Esophagus mucosa (tissue), 1 donor: ENCODE results near the gene WDR75. TPM values are rescaled to one million over a fixed set of nuclear protein-coding genes. Genes with fewer than 3 reads are reported as not detected.
"Not testable (repeated sequence)": the region's sequence is repeated elsewhere in the genome, so short reads cannot be mapped to it uniquely, and the experiment has no call there.

ENCODE experiments used
- ATAC-seq: fragments of 200-7000 bp; cut with Tn5 transposase; one replicate; pipeline ENCODE4 v1.9.1; 2020
- total RNA-seq: library from RNA; stranded (reverse); gene quantifications from one replicate; pipeline ENCODE4 v1.2.4, GENCODE V29; 2023
- donor health status: DM: yes; HTN: yes; CAD: no.

WDR75 gene
- 24.3 TPM for total RNA-seq

DNA sequence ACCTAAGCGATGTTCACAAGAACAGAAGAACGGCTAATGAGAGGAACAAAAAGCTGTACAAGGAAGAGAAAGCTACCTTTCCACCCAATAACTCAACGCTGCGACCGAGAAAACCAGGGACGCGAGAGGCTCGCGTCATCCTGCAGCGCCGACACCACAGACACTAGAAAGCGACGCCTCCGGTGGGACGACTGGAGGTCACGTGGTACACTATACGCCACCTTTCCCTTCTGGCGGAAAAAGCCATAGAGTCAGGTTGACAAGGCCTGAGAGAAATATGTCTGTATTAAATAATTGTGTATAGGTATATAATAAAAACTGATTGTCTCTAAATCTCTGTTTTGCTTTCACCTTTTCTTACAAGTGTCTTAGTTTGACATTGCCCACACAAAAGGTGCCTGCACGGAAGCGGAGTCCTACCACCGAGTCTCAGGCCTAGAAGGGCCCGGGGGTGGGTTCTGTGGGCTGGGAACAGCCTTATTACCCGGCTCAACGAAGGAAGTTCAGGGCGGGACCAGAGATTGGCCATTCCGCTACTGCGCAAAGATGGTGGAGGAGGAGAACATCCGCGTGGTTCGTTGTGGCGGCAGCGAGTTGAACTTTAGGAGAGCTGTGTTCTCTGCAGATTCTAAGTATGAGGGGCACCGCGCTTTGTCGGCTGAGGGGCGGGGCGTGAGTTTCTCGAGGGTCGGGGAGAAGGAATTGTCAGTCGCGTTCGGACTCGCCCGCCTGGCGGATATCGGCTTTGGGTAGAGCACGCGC, at the start of gene WDR75:
Gene WDR75 (plus strand): TSS at position 528 of the 762 bp plus-strand sequence. CDS start 19 bp downstream, at position 547.
- ATAC-seq = peak; percentile 99

DNA sequence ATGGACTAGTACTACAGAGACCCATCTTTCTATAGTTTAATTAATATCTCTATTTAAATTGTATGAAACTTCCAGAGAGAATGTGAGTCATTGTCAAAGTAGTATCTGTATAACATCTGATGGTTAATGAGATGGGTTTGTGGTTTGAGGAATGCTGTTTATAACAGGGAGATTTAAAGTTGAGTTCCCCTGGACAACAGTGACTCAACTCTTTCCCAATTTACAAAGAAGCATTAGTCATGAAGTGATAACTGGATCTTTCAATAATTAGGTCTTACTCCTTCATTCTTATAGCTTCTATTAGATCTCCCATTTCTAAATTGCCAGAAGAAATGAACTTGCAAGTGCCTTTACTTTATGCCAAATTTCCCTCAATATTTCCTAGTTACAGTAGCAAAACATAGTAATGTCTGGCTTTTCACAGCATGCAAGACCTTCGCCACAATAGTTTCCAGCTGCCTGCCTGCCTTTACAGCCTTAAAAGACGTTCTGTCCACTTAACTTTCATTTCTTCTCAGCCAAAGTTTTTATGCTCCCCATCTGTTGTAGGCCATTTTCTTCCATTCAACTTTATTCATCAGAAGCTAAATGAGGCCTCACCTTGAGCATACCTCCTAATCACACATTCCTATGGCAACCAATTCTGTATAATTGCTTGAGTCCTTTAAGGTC, 47.7 kb upstream of the WDR75 start:
- ATAC-seq = peak; percentile 38

DNA sequence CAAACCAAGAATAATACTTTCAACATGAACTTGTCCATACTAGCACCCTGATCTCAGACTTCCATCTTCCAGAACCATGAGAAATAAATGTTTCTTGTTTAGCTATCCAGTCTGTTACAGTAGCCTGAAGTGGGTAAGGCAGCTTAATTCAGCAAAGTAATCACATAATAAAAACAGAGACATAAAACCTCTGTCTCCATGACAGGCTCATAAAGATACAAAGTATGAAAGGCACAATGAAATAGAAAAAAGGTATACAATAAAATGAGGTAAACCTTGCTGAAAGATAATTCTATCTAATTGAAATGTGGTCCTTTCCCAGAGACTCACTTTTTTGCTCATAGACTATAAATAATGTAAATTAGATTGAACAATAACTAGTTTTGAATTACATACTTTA, 46.7 kb upstream of the WDR75 start:
- ATAC-seq = no peak

DNA sequence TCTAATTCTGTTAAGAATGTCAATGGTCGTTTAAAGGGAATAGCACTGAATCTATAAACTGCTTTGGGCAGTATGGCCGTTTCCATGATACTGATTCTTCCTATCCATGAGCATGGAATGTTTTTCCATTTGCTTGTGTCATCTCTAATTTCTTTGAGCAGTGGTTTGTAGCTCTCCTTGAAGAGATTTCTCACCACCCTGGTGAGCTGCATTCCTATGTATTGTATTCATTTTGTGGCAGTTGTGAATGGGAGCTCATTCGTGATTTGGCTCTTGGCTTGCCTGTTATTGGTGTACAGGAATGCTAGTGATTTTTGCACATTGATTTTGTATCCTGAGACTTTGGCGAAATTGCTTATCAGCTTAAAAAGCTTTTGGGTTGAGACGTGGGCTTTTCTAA, 38.3 kb upstream of the WDR75 start:
- ATAC-seq = no peak

DNA sequence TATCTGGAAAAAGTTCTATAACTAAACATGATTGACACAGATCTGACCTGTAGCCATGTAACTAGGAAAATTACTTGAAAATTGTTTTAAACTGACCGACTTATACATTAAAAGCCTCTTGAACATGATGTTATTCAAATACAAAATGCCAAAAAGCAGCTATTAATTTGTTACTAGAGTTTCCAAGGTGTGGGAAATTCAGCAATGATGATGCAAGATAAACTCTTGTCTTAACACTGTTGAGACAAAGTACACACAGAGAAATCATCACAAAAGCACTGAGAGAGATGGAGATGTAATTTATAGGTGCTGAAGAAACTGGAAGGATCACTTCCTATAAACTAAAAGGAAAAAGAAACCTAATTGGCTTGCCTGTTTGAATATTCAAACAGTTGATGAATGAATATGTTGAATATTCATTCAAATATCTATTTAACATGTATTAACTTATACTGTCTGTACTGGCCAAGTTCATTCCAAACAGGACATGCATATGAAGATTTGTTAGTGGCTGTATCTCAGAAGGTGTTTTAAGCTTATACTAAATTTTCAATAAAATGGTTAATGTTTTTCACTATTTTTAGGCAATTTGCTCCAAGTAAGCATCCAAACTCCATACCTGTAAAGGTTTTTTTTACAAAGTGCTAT, 34.6 kb upstream of the WDR75 start:
- ATAC-seq = no peak

- no peak for ATAC-seq
Measured at GRCh38 chr2:189407281-189408209, 33.7 kb upstream of the WDR75 start.

- no peak for ATAC-seq
Measured at GRCh38 chr2:189408294-189408693, 33.0 kb upstream of the WDR75 start.

DNA sequence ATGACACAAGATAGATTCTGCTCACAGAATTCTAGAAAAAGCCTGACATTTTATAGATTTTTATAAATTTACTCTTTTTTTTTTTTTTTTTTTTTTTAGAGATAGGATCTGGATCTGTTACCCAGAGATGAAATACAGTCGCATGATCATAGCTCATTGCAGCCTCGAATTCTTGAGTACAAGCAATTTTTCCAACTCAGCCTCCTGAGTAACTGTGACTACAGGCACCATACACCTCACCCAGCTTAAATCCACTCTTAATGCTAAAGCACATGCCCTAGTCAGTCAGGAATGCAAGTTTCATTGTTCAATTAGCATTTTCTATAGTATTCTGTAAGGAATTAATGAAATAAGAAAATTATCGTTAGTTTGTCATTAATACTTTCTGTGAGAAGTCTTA, 32.1 kb upstream of the WDR75 start:
- no peak for ATAC-seq

DNA sequence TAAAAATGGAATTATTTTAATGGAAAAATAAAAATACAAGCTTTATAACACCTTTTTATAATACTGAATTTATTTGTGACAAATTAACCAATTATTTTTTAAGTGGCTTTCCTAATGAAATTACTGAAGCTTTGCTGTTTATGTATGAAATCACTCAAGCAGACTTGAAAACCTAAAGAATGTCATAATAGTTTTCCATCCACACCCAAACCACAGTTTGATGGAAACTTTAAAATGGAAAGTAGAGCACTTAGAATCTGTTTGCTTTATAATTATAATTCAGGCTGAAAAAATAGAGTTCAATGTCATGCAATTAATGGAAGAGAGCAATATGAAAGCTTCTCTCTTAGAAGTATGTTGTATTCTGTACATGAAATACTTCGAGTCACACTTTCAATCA, 31.6 kb upstream of the WDR75 start:
- ATAC-seq = no peak

DNA sequence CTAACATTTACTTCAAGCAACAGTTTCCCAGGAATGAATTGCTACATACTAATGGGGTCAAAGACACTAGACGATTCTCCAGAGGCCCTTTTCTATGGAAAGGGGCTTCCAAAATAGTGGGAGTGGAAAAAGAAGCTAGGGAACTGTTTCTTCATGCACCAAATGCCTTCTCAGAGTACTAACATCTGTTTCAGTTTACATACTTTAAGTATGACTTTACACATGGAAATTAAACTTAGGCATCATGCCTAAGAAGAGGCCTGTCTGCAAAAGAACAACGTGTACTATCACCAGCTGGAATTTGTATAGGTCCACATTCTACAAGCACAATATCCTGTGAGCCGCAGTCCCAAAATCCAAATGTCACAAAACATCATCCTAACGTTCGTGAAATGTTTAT, 29.4 kb upstream of the WDR75 start:
- ATAC-seq = no peak

GRCh38 chr2:189412330-189412953, 28.8 kb upstream of the WDR75 start:
- no peak for ATAC-seq

- ATAC-seq = no peak
Measured at GRCh38 chr2:189413249-189413648, 28.0 kb upstream of the WDR75 start.

GRCh38 chr2:189421644-189422043, 19.6 kb upstream of the WDR75 start:
- no peak for ATAC-seq

- no peak for ATAC-seq
Measured at GRCh38 chr2:189424961-189425360, 16.3 kb upstream of the WDR75 start.

DNA sequence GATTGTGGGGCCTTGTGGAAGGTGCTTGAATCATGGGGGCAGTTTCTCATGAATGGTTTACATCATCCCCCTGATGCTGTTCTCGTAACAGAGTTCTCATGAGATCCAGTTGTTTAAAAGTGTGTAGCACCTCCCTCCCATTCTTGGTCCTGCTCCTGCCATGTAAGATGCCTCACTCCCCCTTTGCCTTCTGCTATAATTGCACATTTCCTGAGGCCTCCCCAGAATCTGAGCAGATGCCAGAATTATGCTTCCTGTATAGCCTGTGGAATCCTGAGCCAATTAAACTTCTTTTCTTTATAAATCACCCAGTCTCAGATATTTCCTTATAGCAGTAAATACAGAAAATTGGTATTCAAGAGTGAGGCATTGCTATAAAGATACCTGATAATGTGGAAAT, 15.6 kb upstream of the WDR75 start:
- no peak for ATAC-seq

DNA sequence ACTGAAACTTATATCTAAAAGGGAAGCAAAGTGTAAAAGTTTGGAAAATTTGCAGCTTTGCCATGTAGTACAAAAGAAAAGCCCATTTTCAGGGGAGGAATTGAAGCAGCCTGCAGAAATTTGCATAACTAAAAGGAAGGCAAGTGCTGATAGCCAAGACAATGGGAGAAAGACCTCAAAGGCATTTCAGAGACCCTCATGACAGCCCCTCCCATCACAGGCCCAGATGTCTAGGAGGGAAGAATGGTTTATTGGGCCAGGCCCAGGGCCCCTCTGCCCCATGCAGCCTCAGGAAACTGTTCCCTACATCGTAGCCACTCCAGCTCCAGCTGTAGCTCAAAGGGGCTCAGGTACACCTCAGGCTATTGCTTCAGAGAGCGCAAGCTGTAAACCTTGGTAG, 14.4 kb upstream of the WDR75 start:
- no peak for ATAC-seq

DNA sequence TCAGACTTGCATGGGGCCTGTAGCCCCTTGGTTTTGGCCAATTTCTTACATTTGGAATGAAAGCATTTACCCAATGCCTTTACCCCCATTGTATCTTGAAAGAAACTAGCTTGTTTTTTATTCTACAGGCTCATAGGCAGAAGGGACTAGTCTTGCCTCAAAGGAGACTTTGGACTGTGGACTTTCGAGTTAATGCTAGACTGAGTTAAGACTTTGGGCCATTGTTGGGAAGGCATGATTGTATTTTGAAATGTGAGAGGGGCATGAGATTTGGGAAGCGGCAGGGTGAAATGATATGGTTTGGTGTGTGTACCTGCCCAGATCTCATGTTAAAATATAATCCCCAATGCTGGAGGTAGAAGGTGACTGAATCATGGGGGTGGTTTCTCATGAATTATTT, 13.4 kb upstream of the WDR75 start:
- ATAC-seq = no peak

- not testable (repeated sequence) for ATAC-seq
Measured at GRCh38 chr2:189430448-189430847, 10.8 kb upstream of the WDR75 start.

DNA sequence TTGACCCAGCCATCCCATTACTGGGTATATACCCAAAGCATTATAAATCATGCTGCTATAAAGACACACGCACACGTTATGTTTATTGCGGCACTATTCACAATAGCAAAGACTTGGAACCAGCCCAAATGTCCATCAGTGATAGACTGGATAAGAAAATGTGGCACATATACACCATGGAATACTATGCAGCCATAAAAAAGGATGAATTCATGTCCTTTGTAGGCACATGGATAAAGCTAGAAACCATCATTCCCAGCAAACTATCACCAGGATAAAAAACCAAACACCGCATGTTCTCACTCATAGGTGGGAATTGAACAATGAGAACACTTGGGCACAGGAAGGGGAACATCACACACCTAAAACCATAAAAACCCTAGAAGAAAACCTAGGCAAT, 5.5 kb upstream of the WDR75 start:
- not testable (repeated sequence) for ATAC-seq

DNA sequence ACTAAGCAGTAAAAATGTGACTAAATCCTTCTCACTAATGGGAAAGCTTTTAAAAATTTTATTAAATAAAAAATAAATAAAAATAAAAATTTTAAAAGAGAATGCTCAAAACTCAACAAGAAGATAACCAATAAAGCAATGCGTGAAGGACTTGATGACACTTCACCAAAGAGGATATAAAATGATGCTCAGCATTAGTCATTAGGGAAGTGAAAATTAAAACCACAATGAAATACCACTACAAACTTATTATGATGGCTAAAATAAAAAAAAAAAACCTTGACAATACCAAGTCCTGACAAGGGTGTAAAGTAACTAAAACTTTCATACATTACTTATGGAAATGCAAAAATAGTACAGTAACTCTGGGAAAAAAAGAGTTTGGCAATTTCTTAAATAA, 3.3 kb upstream of the WDR75 start:
- no peak for ATAC-seq

DNA sequence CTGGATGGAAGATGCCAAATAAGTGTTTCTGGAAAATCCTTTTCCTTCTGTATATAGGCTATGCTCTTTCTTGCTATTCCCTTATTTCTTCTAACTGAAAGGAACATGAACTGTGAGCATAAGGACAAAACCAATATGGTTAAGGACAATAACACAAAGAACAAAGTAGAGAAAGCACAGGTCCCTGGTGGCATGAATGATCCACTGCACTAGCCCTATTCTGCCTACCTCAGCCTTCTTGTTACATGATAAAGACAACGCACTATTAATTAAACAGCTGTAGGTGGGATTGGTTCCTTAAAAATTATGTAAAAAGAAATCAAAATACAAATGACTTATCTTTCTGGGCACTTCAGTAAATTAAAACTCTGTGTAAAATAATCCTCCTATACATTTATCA, 1.9 kb upstream of the WDR75 start:
- ATAC-seq = no peak

- ATAC-seq = peak; percentile 44
Measured at GRCh38 chr2:189440644-189440946, 679 bp upstream of the WDR75 start.

GRCh38 chr2:189441709-189442074, 418 bp downstream of the WDR75 start:
- ATAC-seq = peak; percentile 17
